ENCODE results near the gene FBXO39.
"Not testable (repeated sequence)": the region's sequence is repeated elsewhere in the genome, so short reads cannot be mapped to it uniquely, and the experiment has no call there.

FBXO39 gene

DNA sequence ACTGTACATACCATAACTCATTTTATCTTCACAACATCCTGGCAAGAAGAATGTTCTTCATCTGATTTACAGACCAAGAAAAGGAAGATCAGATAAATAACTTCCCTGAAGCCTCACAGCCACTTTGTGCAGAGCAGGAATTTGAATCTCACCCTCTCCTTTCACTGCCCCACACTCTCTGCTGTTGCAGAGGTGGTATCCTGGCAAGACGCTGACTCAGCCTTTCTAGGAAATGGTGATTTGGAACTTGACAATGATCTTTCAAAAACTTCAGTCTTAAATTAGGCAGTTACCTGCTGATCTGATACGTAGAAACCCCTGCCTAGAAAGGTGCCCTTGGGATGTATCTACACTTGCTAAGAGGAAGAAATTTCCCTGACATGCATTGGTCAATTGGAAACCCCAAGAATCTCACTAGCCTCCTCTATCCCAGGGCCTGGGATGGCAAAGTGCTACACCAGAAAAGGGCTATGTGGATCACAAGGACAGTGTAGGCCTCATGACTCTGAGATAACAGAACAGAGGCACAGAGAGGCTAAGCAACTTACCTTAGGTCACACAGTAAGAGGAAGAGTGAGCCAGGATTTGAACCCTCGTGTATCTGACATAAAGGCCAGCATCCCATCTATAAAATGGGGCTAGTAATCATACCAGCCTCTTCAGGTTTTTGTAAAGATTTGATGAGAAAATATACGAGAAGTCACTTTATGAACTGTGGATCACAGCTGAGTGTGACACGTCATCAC lies 17.9 kb downstream of the FBXO39 start:
- no peak for DNase-seq

DNA sequence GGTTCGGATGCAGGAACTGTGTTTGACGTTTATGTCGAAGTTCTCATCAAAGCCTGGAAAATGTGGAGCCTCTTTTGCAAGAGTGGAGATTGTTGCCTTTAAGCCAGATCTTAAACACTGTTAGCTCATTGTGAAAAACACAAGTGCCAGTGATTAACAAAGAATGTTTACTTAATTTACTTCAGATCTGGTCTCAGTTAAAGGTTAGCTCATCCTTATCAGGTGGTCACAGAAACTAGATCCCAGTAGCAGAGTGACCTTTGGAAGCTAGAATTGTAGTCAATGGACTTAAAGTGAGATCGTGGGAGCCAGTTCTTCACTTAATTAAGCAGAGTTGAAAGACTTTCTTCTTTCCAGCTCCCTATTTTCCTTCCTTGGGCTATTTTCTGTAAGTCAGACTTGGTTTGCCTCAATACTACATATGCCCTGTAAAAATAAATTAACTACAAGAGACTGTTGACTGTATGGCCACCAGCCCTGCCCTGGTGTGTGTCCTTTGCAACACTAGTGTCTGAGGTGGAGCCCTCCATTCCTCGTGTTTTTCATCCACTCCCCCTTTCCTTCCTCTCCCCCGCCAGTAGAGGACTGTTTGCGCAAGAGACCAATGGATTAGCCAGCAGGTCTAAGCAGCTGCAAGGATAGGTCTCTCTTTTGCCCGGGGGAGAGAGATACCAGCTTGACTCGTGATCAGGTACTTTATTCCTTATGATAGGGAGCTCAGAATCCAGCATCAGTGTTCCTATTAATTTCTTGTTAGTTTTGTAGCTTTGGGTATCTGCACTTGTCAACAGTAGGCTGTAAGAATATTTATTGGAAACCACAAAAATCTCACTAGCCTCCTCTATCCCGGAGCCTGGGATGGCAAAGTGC lies 20.2 kb downstream of the FBXO39 start:
- DNase-seq: no peak

DNA sequence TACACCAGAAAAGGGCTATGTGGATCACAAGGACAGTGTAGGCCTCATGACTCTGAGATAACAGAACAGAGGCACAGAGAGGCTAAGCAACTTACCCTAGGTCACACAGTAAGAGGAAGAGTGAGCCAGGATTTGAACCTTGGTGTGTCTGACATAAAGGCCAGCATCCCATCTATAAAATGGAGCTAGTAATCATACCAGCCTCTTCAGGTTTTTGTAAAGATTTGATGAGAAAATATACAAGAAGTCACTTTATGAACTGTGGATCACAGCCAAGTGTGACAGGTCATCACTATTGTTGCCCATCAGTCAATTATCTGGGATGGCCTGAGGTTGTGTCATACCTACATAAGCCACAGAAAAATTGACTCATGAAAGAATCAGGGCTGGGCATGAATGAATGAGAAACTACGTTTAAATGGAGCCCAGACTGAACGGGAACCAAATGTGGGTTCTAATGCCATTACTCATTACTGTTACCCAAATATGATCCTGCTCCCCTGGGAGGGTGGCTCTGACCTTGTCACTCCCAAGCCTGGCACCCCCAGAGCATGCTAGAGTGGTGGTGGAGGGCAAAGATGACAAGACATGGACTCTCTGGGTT lies 21.0 kb downstream of the FBXO39 start:
- DNase-seq: no peak

DNA sequence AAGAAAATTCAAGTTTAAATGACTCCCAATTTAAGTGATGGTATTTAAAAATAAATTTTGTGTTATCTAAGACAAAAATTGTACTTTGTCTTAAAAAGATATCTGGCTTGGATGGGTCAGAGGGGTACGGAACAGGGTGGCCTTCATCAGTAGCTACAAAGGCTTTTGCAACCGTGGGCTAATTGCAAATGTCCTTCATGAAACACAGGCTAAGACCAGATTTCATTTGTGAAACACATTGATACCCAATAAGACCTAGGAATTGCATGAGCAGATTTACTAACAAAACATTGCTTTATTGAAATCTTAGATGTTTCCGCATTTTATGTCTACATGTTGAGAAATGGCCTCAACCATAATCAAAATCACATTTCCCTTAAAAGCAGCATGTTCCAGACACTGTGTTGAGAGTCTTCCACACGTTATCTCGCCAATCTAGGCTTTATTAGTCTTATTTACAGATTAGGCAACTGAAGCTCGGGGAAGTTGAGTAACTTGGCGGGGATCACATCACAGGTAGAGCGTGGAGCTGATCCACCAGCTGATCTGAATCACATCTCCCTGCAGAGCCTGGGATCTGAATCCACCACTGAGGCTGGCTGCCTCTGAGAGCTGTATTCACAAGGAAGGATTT lies 21.8 kb downstream of the FBXO39 start:
- no peak for DNase-seq

DNA sequence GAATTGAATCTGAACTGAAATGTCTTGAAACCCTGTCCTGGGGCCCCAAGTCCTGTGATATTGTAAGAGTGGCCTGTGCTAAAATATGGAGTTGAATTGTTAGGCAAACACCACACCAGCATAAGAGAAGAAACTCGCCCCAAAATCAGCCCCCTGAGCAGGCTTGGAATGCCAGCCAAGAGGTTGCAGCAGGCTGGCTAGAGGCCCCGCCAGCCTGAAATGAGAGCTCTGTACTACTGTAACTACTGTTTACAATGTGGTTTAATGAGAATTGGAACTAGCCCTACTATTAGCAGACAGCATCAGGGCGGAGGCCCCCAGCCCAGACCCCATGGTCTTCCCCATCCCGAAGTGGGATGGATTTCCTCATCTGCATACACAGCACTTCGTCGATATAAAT lies 23.7 kb downstream of the FBXO39 start:
- DNase-seq: no peak

DNA sequence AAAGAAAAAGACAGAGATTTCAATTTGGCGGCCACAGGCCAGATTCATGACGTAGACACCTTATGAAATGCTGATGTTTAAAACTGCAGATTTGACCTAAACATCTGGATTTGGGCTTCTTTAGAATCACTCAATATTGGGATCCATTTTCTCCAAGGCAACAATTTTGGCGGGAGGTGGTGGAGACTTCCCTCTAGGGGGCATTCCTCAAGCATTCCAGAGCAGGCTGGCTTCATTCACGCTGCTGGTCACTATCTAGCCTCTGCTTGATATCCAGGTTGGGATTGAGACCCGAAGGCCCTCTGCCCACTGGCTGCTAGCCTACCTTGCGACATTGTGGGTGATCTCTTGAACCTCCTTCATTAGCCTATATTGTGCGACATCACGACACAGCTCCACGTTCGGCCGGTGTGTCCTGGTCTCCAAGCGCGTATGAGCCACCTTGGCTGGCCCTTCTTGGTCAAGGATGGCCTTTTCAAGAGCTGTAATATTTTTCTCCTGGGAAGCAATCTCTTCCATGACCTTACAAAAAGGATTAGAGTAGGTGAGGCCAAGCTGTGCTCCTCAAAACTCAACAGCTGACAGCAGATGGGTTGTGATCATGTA lies 24.5 kb downstream of the FBXO39 start:
- no peak for DNase-seq

DNA sequence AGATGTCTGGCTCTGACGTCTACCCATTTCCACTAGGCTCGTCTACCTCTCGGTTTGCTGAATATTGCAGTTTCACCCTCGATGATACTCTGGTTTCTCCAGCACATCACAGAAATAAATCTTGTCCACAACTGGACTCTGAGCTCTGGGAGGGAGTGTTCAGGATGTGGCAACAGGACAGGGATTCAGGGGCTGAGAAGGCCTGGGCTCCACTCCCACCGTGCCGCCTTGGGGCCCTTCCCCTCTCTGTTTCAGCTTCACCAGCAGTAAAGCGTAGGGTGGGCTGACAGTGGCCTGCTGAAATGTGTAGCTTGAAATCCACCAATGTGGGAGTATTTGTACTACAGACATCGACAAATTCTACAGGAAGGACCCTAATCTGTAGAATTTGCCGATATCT lies 35.5 kb downstream of the FBXO39 start:
- no peak for DNase-seq

DNA sequence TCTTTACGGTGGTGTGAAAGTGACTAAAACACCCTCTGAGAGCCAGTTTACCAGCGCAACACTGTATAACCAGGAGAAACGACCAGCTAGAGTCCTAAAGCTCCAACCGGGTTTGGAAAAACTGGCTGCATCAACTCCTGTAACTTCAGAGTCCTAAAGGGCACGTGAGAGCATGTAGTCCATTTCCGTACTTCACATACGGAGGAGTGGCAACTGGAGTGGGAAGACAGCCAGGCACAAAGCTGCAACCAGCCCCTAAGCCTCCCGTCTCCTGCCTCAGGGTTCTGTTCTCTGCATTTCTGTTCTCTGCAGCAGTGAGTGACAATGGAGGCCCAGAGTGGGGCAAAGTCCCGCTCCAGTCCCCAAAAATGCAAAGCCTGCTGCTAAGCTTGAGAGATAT lies 36.3 kb downstream of the FBXO39 start:
- DNase-seq: no peak

DNA sequence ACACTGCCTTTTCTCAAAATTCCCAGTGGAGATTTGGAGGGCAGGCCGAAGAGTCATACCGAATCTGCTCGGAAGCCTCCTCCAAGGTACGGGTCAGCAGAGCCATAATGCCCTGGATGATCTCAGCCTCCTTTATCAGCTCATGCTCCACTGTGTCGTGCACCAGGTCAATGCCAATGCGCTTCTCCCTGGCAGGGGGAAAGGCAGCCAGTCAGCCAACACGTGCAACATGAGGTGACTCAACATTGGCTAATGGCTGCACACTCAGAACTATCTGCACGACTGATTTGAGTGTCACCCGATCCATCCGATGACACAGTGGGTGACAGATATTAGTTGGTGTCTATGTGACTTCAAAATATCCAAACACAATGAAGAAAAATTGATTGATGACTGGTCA lies 39.8 kb downstream of the FBXO39 start:
- no peak for DNase-seq

DNA sequence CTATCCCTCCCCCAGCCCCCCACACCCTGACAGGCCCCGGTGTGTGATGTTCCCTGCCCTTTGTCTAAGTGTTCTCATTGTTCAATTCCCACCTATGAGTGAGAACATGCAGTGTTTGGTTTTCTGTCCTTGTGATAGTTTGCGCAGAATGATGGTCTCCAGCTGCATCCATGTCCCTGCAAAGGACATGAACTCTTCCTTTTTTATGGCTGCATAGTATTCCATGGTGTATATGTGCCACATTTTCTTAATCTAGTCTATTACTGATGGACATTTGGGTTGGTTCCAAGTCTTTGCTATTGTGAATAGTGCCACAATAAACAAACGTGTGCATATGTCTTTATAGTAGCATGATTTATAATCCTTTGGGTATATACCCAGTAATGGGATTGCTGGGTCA lies 40.4 kb downstream of the FBXO39 start:
- not testable (repeated sequence) for DNase-seq

DNA sequence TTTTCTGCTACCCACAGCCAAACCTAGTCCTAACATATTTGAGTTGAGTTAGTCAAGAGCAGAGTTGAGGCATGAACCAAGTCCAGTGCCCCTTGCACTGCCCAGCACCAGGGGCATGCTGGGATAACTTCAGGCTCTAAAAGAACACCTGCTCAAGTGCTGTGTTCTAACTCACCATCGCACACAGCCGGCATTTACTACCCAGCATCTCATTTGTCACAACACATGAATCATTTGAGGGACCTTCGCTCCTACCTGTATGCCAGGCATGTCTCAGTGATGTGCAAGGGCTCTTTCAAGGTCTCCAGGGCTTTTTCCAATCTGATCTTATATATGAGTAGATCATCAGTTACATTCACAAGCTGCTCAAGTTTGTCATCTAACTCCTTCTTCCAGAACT lies 42.9 kb downstream of the FBXO39 start:
- DNase-seq: no peak

DNA sequence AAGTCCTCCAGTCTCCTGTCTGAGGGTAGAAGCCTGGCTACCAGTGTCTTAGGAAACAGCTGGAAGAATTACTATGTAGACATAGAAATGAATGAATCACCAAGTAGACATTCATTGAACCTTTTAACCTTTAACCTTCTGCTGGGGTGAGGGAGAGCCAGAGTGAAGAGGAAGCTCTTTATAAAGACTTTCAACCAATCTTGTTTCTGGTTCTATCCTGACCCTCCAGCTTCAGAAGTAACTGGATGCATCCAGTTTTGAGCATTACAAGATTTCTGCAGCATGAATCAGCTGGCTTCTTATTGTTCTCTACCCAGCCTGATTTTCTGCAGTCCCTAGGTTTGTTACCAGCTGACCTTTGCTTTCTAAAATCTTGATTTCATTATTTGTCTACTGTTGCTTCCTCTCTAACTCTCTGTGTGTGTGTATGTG lies 47.0 kb downstream of the FBXO39 start:
- DNase-seq: no peak

DNA sequence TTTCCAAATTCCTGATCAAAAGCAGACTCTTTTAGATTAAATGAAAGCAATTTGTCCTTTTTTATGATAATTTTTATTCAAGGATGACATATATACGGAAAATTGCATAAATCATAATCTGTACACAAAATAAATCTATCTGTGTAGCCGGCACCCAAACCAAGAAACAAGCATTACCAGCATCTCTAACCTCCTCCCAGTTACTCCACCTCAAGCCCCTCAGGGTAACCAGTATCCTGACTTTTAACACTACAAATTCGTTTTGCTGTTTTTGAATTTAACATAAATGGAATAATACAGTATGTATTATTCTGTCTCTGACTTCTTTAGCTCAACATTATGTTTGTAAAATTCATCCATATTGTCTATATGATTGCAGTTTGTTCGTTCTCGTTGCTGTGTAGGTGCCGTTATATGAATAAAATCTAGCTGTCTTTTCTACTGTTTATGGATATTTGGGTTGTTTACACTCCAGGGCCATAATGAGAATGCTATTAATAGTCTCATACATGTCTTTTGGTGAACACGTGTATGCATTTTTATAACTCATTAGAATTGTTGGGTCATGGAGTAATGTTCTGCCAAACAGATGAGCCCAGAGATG lies 54.5 kb downstream of the FBXO39 start:
- no peak for DNase-seq

DNA sequence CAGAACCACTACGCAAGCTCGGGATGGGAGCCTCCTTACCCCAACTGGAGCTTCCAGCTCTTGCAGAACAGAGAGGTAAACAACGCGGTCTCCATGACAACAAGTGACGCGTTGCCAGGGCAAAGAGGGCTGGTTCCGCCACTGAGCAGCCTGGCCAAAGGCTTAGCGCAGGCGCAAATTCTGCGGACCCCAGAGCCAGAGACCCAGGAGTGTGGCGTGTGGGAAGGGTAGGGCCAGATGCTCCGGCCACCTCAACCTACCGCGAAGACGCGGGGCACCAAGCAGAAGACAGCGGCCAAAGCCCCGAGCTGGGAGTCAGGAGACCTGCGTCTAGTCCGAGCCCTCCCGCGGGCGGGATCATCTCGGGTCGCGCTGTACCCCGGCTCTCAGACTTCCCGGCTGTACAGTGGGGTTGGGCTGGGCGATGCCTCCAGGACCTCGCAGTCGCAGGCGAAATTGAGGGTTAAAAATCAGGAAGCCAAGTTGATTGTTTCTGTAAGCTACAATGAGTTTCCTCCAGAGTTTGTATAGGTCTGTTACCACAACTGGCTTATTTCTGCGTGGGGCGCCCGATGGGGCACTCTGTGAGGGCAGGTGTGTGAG lies 55.7 kb downstream of the FBXO39 start, which contains the start of gene TEKT1:
Gene TEKT1 (minus strand): TSS at position 69 of the 603 bp plus-strand sequence. CDS start 1,353 bp downstream, outside the sequence.
- peak; percentile 69 for DNase-seq

Data from activated CD4-positive, alpha-beta T cell treated with anti-CD3 and anti-CD28 coated beads, Interleukin-2, Interleukin-6, amounts not matched to agents 100 ng/mL and 50 ng/mL, durations not matched to agents 16 hours and 8 hours (primary cell).